ENCODE data around the gene WSCD2. TPM values are rescaled to one million over a fixed set of nuclear protein-coding genes. Genes with fewer than 3 reads are reported as not detected.

The WSCD2 gene
- total RNA-seq, 2 donors from 2014 or later: 0.26 to 1.3 TPM

DNA sequence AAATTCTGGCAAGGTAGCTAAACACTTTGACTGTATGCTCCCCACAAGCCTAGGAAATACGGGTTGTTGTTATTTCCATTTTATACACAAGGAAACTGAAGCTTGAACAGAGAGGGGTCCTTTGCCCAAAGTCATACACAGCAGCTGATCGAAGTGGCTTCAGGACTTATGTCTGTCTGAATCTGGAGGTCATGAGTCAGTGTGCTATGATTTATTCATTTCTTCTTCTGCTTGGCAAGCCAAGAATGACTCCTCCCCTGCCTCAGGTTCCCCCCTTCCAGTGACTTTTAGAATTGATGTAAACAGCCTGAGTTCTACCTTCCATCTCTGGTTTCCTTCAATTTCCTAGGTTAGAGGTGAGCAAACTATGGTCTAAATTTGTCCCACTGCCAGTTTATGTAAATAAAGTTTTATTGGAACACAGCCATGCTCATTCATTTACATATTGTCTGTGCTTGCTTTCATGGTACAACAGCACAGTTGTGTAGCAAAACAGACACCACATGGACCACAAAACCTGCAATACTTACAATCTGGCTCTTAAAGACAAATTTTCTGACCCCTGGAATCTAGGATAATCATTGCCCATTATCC is 34.9 kb upstream of the WSCD2 start:
- no peak overlapping the region for H3K4me3 ChIP-seq
- no peak overlapping the region for H3K27ac ChIP-seq
- ATAC-seq (no peak), DNase-seq (no peak)
- H3K9me3 ChIP-seq: no peaks in the 10 kb centered on the region
- H3K27me3 ChIP-seq: no peaks in the 10 kb centered on the region
- intact Hi-C loops (cut with DNase I): no loop called here
- WGBS, 2 donors: 40 to 58% methylated on average over 2 of the region's 2 CpGs
- H3K4me1 ChIP-seq: no peaks in the 10 kb centered on the region
- H3K36me3 ChIP-seq (replicated peaks in 1 of 2; ENCODE audit: insufficient read depth in 1 of 2, low read depth in 2 of 2): no peaks in the 10 kb centered on the region
- TF ChIP-seq, protein P1, sequence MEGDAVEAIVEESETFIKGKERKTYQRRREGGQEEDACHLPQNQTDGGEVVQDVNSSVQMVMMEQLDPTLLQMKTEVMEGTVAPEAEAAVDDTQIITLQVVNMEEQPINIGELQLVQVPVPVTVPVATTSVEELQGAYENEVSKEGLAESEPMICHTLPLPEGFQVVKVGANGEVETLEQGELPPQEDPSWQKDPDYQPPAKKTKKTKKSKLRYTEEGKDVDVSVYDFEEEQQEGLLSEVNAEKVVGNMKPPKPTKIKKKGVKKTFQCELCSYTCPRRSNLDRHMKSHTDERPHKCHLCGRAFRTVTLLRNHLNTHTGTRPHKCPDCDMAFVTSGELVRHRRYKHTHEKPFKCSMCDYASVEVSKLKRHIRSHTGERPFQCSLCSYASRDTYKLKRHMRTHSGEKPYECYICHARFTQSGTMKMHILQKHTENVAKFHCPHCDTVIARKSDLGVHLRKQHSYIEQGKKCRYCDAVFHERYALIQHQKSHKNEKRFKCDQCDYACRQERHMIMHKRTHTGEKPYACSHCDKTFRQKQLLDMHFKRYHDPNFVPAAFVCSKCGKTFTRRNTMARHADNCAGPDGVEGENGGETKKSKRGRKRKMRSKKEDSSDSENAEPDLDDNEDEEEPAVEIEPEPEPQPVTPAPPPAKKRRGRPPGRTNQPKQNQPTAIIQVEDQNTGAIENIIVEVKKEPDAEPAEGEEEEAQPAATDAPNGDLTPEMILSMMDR (IDR thresholded peaks at IDR 0.05): no peak
- no peak for TF ChIP-seq POLR2A (IDR thresholded peaks at IDR 0.05)

DNA sequence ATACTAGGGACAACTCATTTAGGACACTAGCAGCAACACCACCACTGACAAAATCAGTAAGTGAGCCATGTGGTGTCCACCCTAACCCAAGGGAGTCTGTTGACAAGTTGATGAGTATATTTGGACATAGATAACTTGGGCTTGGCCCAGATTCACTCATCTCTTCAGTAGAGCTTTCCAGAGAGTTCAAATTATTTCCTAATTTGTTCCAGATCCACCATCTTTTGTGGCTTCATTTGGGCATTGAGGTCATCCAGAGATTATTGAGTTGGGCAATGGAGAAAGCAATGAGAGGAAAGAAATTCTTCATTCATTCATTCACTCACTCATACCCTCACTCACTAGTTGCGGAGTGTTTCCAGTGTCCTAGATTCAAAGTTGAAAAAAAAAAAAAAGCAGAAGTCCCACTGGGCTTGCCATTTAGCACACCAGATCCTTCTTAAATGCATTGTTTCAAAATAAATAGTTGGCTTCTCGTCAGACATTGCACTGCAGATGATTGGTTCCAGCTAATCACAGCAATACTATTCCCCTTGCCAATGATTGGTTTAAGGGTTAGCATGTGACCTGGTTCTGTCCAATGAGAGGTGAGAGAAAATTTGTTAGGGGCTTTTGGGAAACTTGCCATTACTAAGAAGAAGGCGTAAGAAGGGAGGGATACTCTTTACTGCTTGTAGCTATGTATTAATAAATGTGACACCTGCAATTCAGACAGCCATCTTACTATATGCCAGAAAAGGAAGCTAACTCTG is 31.8 kb upstream of the WSCD2 start:
- intact Hi-C loops (cut with DNase I): no loop called here
- TF ChIP-seq POLR2A (IDR thresholded peaks at IDR 0.05): no peak
- TF ChIP-seq, protein P1 (IDR thresholded peaks at IDR 0.05): no peak
- no peaks in the 10 kb centered on the region for H3K27me3 ChIP-seq
- H3K27ac ChIP-seq: no peak overlapping the region
- H3K36me3 ChIP-seq (replicated peaks in 1 of 2; ENCODE audit: insufficient read depth in 1 of 2, low read depth in 2 of 2): no peaks in the 10 kb centered on the region
- H3K4me1 ChIP-seq: no peaks in the 10 kb centered on the region
- peak; percentile 53 for ATAC-seq
- H3K4me3 ChIP-seq: no peak overlapping the region
- H3K9me3 ChIP-seq: no peaks in the 10 kb centered on the region
- DNase-seq: peak in 1 of 4 donors; percentile 9
- 48 to 71% methylated on average over 3 of the region's 3 CpGs for WGBS, 2 donors

DNA sequence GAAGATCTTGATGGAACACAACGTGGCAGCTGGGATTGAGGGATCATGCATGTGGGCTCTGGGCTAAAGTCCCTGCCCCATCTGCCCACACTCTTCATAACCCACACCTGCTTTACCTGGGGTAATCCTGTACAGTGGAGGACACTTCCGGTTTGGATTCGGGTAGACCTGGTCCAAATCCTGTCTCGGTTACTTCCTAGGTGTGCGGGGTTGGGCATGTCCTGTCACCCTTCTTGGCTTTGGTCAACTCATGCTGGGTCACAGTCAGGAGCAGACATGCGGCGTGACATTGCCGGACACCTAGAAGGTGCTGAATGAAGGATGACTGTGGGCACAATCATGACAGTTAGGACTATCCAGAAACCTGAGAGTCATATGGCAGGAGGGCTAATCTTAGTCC is 30.7 kb upstream of the WSCD2 start:
- TF ChIP-seq, protein P1 (IDR thresholded peaks at IDR 0.05): no peak
- no peak for TF ChIP-seq POLR2A (IDR thresholded peaks at IDR 0.05)
- intact Hi-C loops (cut with DNase I): no loop called here
- no peaks in the 10 kb centered on the region for H3K9me3 ChIP-seq
- no peak for ATAC-seq
- H3K27me3 ChIP-seq: no peaks in the 10 kb centered on the region
- no peaks in the 10 kb centered on the region for H3K4me1 ChIP-seq
- no peaks in the 10 kb centered on the region for H3K36me3 ChIP-seq (replicated peaks in 1 of 2; ENCODE audit: insufficient read depth in 1 of 2, low read depth in 2 of 2)
- 65 to 77% methylated on average over 8 of the region's 8 CpGs for WGBS, 2 donors
- H3K4me3 ChIP-seq: no peak overlapping the region
- H3K27ac ChIP-seq: no peak overlapping the region
- DNase-seq: no peak

DNA sequence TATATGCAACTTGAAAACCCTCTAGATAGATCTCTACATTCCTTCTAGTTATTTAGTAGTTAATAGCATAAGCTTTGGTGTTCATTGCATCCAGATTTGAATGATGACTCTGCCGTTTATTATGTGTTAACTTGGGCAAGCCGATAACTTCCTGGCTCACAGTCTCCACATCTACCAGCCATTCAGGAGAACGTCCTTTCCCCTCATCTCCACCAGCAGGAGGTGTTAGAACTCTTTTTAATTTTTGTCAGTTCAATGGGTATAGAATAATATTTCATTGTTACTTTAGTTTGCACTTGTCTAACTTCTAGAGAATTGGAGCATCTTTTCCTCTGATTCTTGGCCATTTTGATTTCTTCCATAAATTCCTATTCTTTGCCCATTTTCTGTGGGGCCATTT is 30.0 kb upstream of the WSCD2 start:
- H3K4me1 ChIP-seq: no peaks in the 10 kb centered on the region
- 16 to 21% methylated on average over 3 of the region's 3 CpGs for WGBS, 2 donors

More for the DNA sequence above, 30.0 kb upstream of the WSCD2 start:
- no peak overlapping the region for H3K27ac ChIP-seq
- DNase-seq (no peak), ATAC-seq (no peak)
- H3K4me3 ChIP-seq: no peak overlapping the region
- intact Hi-C loops (cut with DNase I): no loop called here
- H3K36me3 ChIP-seq (replicated peaks in 1 of 2; ENCODE audit: insufficient read depth in 1 of 2, low read depth in 2 of 2): no peaks in the 10 kb centered on the region
- TF ChIP-seq, protein P1 (IDR thresholded peaks at IDR 0.05): peak in 1 of 7 experiments; percentile 8
- no peak for TF ChIP-seq POLR2A (IDR thresholded peaks at IDR 0.05)
- no peaks in the 10 kb centered on the region for H3K9me3 ChIP-seq
- H3K27me3 ChIP-seq: no peaks in the 10 kb centered on the region

Data from body of pancreas (tissue), 4 donors.